ENCODE data around the gene LDLRAD4. TPM values are rescaled to one million over a fixed set of nuclear protein-coding genes. Genes with fewer than 3 reads are reported as not detected.

The LDLRAD4 gene
- total RNA-seq, 1 experiment from 2014 or later = 1.7 TPM

GRCh38 chr18:13403786-13404549 is 185.4 kb downstream of the LDLRAD4 start:
- Histone ChIP-seq H3K9me2 (ENCODE audit: insufficient read depth) (no peaks in the 10 kb centered on the region), H3K4me1 (replicated peaks; ENCODE audit: insufficient read depth) (no peaks in the 10 kb centered on the region), H3K4me3 (no peak overlapping the region), H3K9me3 (ENCODE audit: insufficient read depth, low read depth) (no peaks in the 10 kb centered on the region), H3K36me3 (ENCODE audit: low read depth) (no peaks in the 10 kb centered on the region), H3K79me2 (ENCODE audit: low read depth) (no peaks in the 10 kb centered on the region), H3K27ac (no peak overlapping the region), H2AFZ (no peak overlapping the region), H4K20me1 (ENCODE audit: insufficient read depth) (0 out of 2 replicates have a peak, but pooled peaks cover 4% of the 10 kb centered on the region), H3F3A (ENCODE audit: insufficient read depth, low read depth) (no peaks in the 10 kb centered on the region), H3K4me2 (no peak overlapping the region), H3K27me3 (ENCODE audit: insufficient read depth, low read depth) (peaks cover 69% of the 10 kb centered on the region)
- DNase-seq = no peak
- no peak for TF ChIP-seq CTCF (conservative IDR thresholded peaks at IDR 0.05)
- TF ChIP-seq EZH2 (IDR thresholded peaks at IDR 0.05; ENCODE audit: low read depth) = no peak
- intact Hi-C loops (cut with micrococcal nuclease; ENCODE audit: unreplicated experiment) = no loop called here
- CTCF ChIA-PET = no interaction called here
- POLR2A ChIA-PET (ENCODE audit: unreplicated experiment) = no interaction called here
- no TSS peak for BruUV-seq (replicated peaks)

- no peak for TF ChIP-seq EZH2 (IDR thresholded peaks at IDR 0.05; ENCODE audit: low read depth)
- no peak for TF ChIP-seq CTCF (conservative IDR thresholded peaks at IDR 0.05)
- no peaks in the 10 kb centered on the region for H4K20me1 ChIP-seq (ENCODE audit: insufficient read depth)
- H3K4me1 ChIP-seq (replicated peaks; ENCODE audit: insufficient read depth) = no peaks in the 10 kb centered on the region
- no peaks in the 10 kb centered on the region for H3K79me2 ChIP-seq (ENCODE audit: low read depth)
- H3F3A ChIP-seq (ENCODE audit: insufficient read depth, low read depth) = no peaks in the 10 kb centered on the region
- H3K4me3 ChIP-seq = no peak overlapping the region
- no peaks in the 10 kb centered on the region for H3K9me3 ChIP-seq (ENCODE audit: insufficient read depth, low read depth)
- H3K36me3 ChIP-seq (ENCODE audit: low read depth) = no peaks in the 10 kb centered on the region
- H3K9me2 ChIP-seq (ENCODE audit: insufficient read depth) = no peaks in the 10 kb centered on the region
- POLR2A ChIA-PET (ENCODE audit: unreplicated experiment) = no interaction called here
- H3K4me2 ChIP-seq = no peak overlapping the region
- no peak overlapping the region for H2AFZ ChIP-seq
- peaks cover 58% of the 10 kb centered on the region for H3K27me3 ChIP-seq (ENCODE audit: insufficient read depth, low read depth)
- DNase-seq = no peak
- no peak overlapping the region for H3K27ac ChIP-seq
- intact Hi-C loops (cut with micrococcal nuclease; ENCODE audit: unreplicated experiment) = no loop called here
- no TSS peak for BruUV-seq (replicated peaks)
- CTCF ChIA-PET = no interaction called here
These were observed 186.9 kb downstream of the LDLRAD4 start for GRCh38 chr18:13405305-13406038.

GRCh38 chr18:13406049-13406615 is 187.6 kb downstream of the LDLRAD4 start:
- H3K36me3 ChIP-seq (ENCODE audit: low read depth) = no peaks in the 10 kb centered on the region
- BruUV-seq (replicated peaks) = no TSS peak
- no peak overlapping the region for H3K4me2 ChIP-seq
- no peaks in the 10 kb centered on the region for H3K9me2 ChIP-seq (ENCODE audit: insufficient read depth)
- DNase-seq = no peak
- intact Hi-C loops (cut with micrococcal nuclease; ENCODE audit: unreplicated experiment) = no loop called here
- H3K4me1 ChIP-seq (replicated peaks; ENCODE audit: insufficient read depth) = no peaks in the 10 kb centered on the region
- CTCF ChIA-PET = no interaction called here
- H3F3A ChIP-seq (ENCODE audit: insufficient read depth, low read depth) = no peaks in the 10 kb centered on the region
- no peaks in the 10 kb centered on the region for H3K9me3 ChIP-seq (ENCODE audit: insufficient read depth, low read depth)
- no peak overlapping the region for H3K4me3 ChIP-seq
- no peak for TF ChIP-seq CTCF (conservative IDR thresholded peaks at IDR 0.05)
- TF ChIP-seq EZH2 (IDR thresholded peaks at IDR 0.05; ENCODE audit: low read depth) = no peak
- H3K79me2 ChIP-seq (ENCODE audit: low read depth) = no peaks in the 10 kb centered on the region
- H2AFZ ChIP-seq = no peak overlapping the region
- no peaks in the 10 kb centered on the region for H4K20me1 ChIP-seq (ENCODE audit: insufficient read depth)
- H3K27me3 ChIP-seq (ENCODE audit: insufficient read depth, low read depth) = peaks cover 51% of the 10 kb centered on the region
- H3K27ac ChIP-seq = no peak overlapping the region
- POLR2A ChIA-PET (ENCODE audit: unreplicated experiment) = no interaction called here

Data from PC-9 (cell line).